DOHH2 (cell line): Measurements from ENCODE around the gene ZNRF3.

Experiments used
- CTCF ChIP-seq: fragments of 200-600 bp; sonication (generic); IDR thresholded peaks from one replicate; pipeline ENCODE4 v1.5.1; 2014; ENCODE audit warnings: antibody characterized with exemption, mild to moderate bottlenecking, low read depth, low read length; ENCODE audit not compliant: poor library complexity, severe bottlenecking
- EZH2phosphoT487 ChIP-seq: fragments of 200-600 bp; sonication (generic); IDR thresholded peaks from 2 replicates; pipeline ENCODE4 v1.6.1; 2017; ENCODE audit warnings: borderline replicate concordance, mild to moderate bottlenecking, antibody characterized with exemption, low read length, moderate library complexity, mixed read lengths

- TF ChIP-seq CTCF (no peak), EZH2phosphoT487 (no peak)
Observed at GRCh38 chr22:28942801-28943500, 59.6 kb downstream of the ZNRF3 start.
